ENCODE results near the gene ACVR1B.

Gene ACVR1B

DNA sequence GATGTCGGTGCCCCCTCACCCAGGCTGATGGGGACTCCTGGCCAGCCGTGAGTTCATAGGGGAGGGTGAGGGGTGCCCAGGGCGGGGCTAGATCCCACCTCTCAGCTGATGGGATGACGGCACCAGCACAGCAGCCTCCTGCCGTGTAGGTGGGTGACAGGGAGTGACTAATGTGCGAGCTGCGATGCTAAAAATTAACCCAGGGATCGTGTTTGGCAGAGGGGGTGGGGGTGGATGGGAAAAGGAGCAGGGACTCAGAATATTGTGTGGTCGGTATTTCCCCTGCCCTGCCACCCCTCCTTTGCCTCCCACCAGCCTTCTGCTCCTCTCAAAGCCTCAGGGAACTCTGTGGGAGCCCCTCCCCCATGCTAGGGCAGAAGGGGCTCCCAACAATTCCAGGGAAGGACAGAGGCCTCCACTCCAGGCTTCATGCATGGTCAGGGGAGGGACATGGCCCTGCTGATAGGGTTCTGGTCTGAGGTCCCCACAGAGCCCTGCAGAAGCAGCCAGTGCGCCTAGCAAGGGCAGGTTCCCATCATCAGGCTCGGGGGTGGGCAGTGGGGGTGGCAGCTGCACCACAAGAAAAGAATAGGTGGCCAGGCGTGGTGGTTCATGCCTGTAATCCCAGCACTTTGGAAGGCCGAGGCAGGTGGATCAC, 67.7 kb downstream of the ACVR1B start:
- in situ Hi-C loops (cut with MboI; ENCODE audit: low sequenced_read_pairs) = no loop called here

DNA sequence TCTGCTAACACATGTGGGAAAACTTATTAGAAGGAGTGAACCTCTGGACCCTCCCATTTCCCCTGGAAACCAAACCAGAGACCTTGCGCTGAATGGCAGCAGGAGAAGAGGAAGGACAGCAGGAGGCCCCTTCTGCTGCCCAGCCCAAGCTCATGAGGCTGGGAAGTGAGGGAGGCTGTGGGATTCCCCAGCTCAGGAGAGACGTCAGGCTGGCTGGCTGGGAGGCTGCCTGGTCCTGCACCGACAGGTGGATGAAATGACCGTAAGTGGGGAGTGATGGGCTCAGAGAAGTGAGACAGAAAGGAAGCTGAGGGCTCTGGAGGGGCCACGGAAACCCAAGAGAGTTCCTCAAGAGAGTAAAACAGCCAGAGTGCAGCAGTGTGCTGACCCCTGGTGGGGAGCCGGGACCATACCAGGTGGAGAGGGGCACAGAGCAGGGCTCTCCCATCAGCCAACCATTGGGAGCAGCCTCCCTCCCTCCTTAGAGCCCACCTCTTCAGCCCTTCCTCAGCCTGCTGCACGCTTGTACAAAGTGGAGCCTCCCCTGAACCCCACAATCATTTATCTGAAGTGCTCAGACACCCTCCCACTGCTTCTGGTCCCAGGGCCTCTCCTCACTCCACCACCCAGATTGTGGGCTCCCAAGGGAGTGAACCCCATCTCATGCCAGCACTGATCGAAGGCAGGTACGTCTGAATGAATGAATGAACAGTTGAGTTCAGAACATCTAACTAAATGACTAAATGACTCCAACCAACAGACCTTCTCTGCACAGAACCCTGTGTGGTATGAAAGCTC, 69.2 kb downstream of the ACVR1B start:
- in situ Hi-C loops (cut with MboI; ENCODE audit: low sequenced_read_pairs) = no loop called here

- in situ Hi-C loops (cut with MboI; ENCODE audit: low sequenced_read_pairs) = no loop called here
These were observed 71.3 kb downstream of the ACVR1B start for GRCh38 chr12:52022841-52023181.

- in situ Hi-C loops (cut with MboI; ENCODE audit: low sequenced_read_pairs) = no loop called here
These were observed 71.9 kb downstream of the ACVR1B start for GRCh38 chr12:52023182-52023975.

DNA sequence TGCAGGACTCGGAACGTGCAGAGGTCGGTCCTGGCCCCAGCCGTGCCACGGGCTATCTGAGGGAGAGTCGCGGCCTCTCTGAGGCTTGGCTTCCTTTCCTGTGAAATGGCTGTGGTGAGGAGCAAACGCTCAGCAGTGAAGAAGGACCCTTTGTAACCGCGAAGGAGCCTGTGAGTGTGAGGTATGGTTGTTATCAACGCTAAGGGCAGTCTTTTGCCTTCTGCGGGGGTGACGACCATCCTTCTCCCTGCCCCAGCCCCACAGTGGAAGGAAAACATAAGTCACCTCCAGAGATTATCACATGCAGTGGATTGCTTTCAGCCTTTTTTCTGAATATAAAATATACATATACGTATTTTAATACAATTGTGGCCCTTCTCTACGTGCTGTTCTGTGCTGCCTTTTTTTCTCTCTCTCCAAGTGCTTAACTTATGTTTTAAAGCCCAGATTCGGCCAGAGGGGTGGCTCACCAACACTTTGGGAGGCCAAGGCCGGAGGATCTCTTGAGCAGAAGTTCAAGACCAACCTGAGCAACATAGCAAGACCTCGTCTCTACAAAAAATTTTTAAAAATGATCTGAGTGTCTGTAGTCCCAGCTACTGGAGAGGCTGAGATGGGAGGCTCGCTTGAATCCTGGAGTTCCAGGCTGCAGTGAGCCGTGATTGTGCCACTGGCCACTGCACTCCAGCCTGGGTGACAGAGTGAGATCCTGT, 72.6 kb downstream of the ACVR1B start:
- in situ Hi-C loops (cut with MboI; ENCODE audit: low sequenced_read_pairs) = no loop called here

DNA sequence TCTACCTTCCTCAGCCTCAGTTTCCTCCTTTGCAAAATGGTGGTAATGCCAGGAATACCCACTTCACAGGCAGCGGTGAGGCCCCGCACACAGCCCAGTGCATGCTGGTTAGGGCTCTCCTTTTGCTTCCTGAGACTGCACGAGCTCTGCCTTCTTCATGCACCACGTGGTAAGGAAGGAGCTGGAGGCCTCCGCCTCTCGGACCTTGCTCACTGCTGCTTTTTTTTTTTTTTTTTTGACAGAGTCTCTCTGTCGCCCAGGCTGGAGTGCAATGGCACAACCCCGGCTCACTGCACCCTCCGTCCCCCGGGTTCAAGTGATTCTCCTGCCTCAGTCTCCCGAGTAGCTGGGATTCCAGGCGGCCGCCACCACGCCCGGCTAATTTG, 73.3 kb downstream of the ACVR1B start:
- in situ Hi-C loops (cut with MboI; ENCODE audit: low sequenced_read_pairs) = no loop called here

DNA sequence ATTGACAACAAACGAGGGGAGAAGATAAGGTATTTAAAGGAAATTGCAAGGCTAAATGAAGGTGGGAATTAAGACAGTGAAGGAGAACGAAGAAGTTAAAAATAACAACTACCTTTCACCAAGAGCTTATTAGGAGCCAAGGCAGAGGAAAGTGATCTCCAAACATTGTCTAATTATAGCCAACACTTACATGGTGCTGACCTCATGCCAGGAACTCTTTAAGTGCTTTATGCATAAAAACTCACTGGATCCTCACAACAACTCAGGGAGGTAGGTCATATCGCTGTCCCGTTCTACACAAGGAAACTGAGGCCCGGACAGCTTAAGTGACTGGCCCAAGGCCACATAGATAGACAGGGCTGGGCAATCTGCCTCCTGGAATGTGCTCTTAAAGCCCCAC, 74.8 kb downstream of the ACVR1B start:
- in situ Hi-C loops (cut with MboI; ENCODE audit: low sequenced_read_pairs) = no loop called here

- in situ Hi-C loops (cut with MboI; ENCODE audit: low sequenced_read_pairs) = no loop called here
These were observed 75.8 kb downstream of the ACVR1B start for GRCh38 chr12:52027085-52027843.

GRCh38 chr12:52029685-52030084, 78.2 kb downstream of the ACVR1B start:
- in situ Hi-C loops (cut with MboI; ENCODE audit: low sequenced_read_pairs) = no loop called here

GRCh38 chr12:52032446-52032803, 80.9 kb downstream of the ACVR1B start:
- in situ Hi-C loops (cut with MboI; ENCODE audit: low sequenced_read_pairs) = no loop called here

DNA sequence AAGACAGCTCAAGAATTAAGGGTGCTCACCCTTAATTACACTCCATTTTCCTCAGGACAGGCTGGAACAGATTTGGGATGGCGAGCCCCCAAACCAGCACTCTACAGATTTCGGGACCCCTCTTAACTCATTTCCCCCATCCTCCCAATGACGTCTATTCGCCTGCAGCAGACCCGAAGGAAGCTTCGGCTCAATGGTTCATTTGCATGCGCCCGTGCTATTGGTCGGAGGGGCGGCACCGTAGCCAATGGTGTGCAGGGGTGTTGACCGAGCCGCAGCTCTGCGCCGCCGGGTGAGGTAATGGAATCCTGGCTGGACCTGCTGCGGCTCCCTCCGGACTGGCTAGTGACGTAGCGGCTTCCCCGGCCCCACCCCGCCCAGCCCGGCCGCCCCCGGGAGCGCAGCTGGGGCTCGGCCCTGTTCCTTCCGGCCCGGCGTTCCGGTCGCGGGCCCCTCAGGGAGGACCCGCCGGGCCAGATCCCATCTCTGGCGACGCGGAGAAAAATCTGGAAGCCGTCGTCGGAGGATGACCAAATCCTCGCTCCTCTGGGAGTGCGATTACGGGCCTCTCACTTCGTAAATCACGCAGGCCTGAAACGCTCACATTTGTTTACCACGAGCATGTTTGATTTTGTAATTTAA, 81.4 kb downstream of the ACVR1B start:
- in situ Hi-C loops (cut with MboI; ENCODE audit: low sequenced_read_pairs) = no loop called here

GRCh38 chr12:52033446-52034140, 82.1 kb downstream of the ACVR1B start:
- in situ Hi-C loops (cut with MboI; ENCODE audit: low sequenced_read_pairs) = no loop called here

DNA sequence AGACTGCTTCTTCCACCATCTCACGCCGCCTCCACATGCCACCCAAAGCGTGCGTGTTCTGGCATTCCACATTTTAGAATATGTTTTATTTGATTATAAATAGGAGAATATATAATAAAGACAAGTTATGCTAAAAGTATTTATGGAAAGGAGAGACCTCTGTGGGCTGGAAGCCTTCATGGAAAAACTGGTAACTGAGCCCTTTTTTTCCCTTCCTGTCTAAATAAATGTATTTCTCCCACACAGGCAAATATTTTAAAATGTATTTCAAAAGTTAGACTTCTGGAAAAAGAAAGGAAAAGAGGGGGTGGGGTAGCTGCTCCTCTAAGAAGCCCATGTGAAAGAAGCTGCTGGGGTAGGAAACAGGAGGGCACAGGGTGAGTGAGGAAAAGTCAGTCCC, 83.7 kb downstream of the ACVR1B start:
- in situ Hi-C loops (cut with MboI; ENCODE audit: low sequenced_read_pairs) = no loop called here

DNA sequence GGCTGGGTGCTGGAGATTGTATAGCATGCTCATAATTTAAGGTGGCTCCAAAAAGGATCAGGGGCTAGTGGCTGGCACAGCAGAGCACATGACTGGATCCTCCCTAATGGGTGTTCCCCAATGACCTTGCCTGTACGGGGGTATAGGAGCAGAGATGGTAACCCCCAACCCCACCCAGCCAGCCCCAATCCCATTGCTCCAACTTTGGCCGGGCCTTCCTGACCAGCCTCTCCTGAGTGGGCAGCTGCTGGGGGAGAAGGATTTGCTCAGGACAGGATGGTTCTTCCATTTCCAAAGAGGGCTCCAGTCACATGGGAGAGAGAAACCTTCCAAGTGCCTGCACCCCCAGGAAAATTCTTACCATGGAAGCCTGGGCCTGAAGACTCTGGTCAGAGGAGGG, 84.4 kb downstream of the ACVR1B start:
- in situ Hi-C loops (cut with MboI; ENCODE audit: low sequenced_read_pairs) = no loop called here

DNA sequence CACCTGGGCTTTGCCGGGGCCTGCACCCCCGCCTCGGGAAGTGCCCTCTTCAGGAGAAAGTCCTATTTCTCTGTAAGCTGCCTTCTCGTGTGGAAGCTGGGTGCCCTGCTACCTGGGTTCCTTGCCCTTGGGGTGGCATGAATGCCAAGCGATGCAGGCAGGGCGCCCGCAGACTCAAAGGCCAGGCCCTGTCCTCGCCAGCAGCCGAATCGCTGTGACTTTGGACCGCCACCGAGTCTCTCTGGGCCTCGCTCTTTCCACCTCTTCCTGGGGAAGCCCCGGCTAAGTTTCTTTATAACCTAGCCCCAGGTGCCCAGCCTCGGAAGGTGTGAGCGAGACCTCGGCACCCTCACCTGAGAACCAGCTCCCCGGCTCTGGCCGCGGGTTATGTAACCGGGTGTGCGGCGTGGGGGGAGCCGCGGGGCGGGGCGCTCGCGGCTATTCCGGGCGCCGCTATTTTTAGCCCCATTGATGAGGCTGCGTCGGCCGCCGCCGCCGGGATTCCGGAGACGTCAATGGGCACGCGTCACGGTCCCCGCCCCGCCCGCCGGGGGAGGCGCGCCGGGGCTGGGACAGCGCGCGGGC, 85.2 kb downstream of the ACVR1B start:
- in situ Hi-C loops (cut with MboI; ENCODE audit: low sequenced_read_pairs) = no loop called here

DNA sequence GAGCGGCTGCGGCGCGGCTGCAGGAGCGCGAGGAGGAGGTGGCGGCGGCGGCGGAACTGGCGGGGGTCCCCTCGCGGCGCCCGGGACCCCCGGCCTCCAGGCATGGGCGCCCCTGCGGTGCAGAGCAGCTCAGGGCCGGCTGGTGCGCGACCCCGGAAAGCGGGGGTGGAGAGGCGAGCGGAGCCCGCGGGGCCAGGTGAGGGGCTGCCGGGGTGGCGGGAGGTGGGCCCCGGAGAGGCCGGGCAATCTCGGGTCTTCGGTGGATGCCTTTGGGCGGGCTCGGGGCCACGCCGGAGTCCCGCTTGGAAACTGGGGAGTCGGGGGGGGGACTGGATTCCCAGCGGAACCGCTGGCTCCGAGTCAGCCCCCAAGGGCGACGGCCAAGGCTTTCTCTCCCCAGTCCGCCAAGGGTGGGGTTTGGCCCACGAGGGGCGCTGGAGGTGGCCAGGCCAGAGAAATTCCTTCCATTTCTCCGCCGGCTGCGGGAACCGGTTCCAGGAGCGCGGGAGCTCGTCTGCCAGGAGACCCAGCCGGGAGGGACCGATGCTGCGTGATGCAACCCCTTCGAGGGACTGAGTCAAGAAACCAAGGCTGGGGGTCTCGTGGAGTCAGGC, 85.9 kb downstream of the ACVR1B start:
- in situ Hi-C loops (cut with MboI; ENCODE audit: low sequenced_read_pairs) = no loop called here

GRCh38 chr12:52038447-52038846, 86.9 kb downstream of the ACVR1B start:
- in situ Hi-C loops (cut with MboI; ENCODE audit: low sequenced_read_pairs) = no loop called here

- in situ Hi-C loops (cut with MboI; ENCODE audit: low sequenced_read_pairs) = no loop called here
These were observed 89.5 kb downstream of the ACVR1B start for GRCh38 chr12:52041035-52041434.

DNA sequence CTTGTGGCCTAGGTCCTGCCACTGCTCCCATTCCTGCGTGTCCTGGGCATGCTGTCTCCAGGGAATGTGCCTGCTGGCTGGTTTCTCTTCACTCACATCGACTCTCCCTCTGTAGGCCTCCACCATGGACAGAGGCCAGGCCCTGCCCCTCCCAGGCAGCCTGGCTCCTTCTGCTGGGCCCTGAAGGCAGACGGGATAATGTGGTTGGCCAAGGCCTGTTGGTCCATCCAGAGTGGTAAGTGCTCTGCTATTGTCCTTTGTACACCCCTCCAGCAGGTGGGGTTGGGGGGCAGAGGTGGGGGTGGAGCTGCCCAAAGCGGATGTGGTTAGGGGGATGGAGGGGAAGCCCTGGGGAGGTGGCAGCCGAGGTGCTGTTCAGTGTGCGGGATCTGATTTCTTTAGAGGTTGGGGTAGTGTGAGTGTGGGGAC, 90.2 kb downstream of the ACVR1B start:
- in situ Hi-C loops (cut with MboI; ENCODE audit: low sequenced_read_pairs) = no loop called here

All from hTERT RPE-1 (cell line).